Right lobe of liver (tissue), 6 donors: ENCODE data around the gene M6PR. TPM values are rescaled to one million over a fixed set of nuclear protein-coding genes. Genes with fewer than 3 reads are reported as not detected.

ENCODE experiments used
- ATAC-seq, 4 donors: fragments of 200-7000 bp; cut with Tn5 transposase; one replicate each; pipeline ENCODE4 v1.9.1; 2020; ENCODE audit warnings: mild to moderate bottlenecking in 4 of 4, moderate library complexity in 4 of 4
- DNase-seq, 3 donors: peaks; one replicate each; pipeline ENCODE4 v3.0.0-alpha.2; 2020
- H3K27ac ChIP-seq, 3 donors: fragments of 200-600 bp; one replicate each; pipeline ENCODE4 v1.8.0; 2022
- H3K27me3 ChIP-seq, 2 donors: fragments of 200-600 bp; one replicate each; pipeline ENCODE4 v1.8.0; 2022
- H3K36me3 ChIP-seq, 4 donors: fragments of 200-600 bp; sonication (generic) in 1 of 4; one replicate each; pipeline versions ENCODE4 v1.5.1 to v1.8.0; 2017 to 2022; ENCODE audit warnings: control low read depth in 1 of 4
- H3K4me1 ChIP-seq, 4 donors: fragments of 200-600 bp; sonication (generic) in 1 of 4; one replicate each; pipeline versions ENCODE4 v1.5.1 to v1.8.0; 2017 to 2022; ENCODE audit warnings: control low read depth in 1 of 4
- H3K4me3 ChIP-seq, 3 donors: fragments of 200-600 bp; one replicate each; pipeline ENCODE4 v1.8.0; 2022
- H3K9me3 ChIP-seq, 4 donors: fragments of 200-600 bp; sonication (generic) in 1 of 4; one replicate each; pipeline versions ENCODE4 v1.5.1 to v1.8.0; 2017 to 2022; ENCODE audit warnings: control low read depth in 1 of 4
- POLR2A ChIP-seq: fragments of 450-650 bp; IDR thresholded peaks from one replicate; pipeline ENCODE4 v1.6.1; 2017; ENCODE audit warnings: antibody characterized with exemption, mild to moderate bottlenecking
- WGBS: methylation state at CpG from one replicate; pipeline ENCODE4 v1.1.6; 2018; ENCODE audit warnings: low coverage, low lambda C conversion rate; ENCODE audit not compliant: insufficient coverage; ENCODE audit errors: missing lambda C conversion rate; 5-methylcytosine and 5-hydroxymethylcytosine counted together
- intact Hi-C, 2 donors: fragments of 100-400 bp; cut with DNase I; formaldehyde crosslinking; loops; one replicate each; pipeline versions ENCODE4 v1.11.2 to v1.14.1; 2022
- long read RNA-seq: library from polyadenylated mRNA; unstranded; transcript quantifications from one replicate; pipeline ENCODE4 v2.0.0, GENCODE V29; 2019
- total RNA-seq, 6 experiments: library from RNA; depleted of rRNA in 2 of 6; stranded (reverse); fragments of >200 nt in 2 of 6; fragmentation: NEBNext Ultra II Directional in 3 of 6; extraction: Animal tissue kit (Norgen Biotek cat#: 25700) in 3 of 6; gene quantifications; one replicate each; pipeline versions ENCODE4 v1.1.0 to v1.2.4, GENCODE V29; 2016 to 2023
- TF ChIP-seq, protein P1 (sequence below), 4 donors: fragments of 200-600 bp in 3 of 4; fragments of 450-650 bp in 1 of 4; IDR thresholded peaks; one replicate each; pipeline versions ENCODE4 v1.5.1 to v1.8.0; 2016 to 2022; ENCODE audit warnings: antibody characterized with exemption in 4 of 4, mild to moderate bottlenecking in 2 of 4
- donor health status: DM: no; HTN: yes; CAD: no.
- donor health status: DM: no; HTN: no; CAD: no.
- donor health status: DM: no; HTN: no; CAD: no.
- donor health status: DM: no; HTN: yes; CAD: no.
- donor health status: DM: no; HTN: yes; CAD: no.

M6PR gene
- total RNA-seq: 10 to 100 TPM; 45.5 to 82.2 (median 69.1) TPM
- long read RNA-seq, transcript M6PR-201 (7 exons, 2,756 nt): major isoform, 14 of 17 reads
- long read RNA-seq, partial matches to known transcripts: 2 of 17 reads
- long read RNA-seq, other reads (novel, unspliced or antisense): 1 of 17 reads

DNA sequence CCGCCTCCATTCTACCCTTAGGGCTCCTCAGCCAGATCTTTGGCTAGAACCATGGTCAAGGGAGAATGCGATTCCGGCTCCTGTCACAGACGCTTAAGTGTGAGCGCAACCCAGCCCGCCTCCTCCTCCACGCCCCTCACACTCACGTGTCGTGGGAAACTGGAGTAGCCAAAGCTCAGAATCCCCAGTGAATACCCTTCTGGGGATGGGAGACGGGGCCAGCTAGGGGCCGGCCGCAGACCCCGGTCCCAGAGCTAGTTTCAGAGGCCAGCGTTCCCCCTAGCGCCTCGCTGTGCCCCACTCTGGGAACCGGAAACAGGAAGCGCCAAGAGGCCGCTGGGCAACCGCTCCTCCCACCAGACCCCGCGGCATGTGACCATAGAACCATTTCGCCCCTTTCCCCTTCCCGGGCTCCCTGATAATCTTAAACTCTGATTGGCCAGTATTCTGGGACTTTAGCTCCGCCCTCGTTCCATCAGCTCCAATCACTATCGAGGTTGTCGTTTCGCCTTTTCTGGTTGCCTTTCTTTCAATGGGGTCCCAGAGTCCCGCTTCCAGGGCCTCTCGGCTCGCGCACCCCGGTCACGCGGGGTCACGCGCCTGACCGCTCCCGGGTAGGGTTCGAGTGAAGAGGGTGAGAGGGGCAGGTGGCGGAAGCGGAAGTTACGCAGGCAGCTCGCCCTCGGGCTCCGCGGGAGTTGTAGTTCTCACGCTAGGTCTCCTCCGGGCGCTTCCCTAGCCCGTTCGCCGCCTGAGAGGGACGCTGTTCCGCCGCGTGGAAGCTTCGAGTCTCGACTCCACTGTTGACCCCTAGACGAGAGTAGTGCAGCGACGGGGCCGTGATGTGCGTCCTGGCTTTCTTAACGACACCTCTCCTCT, at the start of gene M6PR:
Gene M6PR (minus strand): TSS at position 304 of the 879 bp plus-strand sequence. CDS start 3,241 bp downstream, outside the sequence.
- H3K9me3 ChIP-seq: no peaks in the 10 kb centered on the region
- intact Hi-C loops: no loop called here
- under 1% methylated on average over 48 of the region's 66 CpGs for WGBS

DNA sequence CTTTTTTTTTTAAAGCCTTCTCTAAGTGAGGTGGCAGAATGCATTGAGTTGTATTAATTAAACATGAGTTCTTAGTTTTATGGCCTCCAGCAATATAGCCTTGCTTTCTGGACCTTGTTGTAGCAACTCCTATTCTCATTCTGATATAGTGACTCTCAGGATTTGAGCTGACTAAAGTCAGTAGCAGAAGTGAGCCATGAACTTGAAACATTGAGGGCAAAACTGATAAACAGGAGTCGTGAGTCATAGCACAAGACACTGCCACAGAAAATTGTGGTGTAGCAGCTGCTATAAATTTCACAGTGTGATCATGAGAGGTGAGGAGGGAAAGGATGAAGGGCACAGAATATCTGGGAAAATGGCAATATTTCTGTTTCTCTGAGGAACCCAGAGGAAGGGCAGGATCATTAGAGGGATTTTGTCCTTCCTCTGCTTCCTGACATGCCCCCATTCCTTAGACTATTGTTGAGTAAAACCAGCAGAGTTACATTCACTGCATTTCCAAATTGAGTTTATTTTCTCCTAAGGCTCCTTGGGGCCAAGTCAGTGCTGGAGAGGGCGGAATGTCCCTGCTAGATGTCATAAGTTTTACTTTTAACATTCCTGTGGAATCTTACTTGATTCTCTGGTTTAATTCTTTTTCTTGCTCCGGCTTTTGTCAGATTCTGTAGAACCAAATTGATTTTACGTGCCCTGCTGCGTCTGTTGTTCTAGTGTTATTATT, 47.4 kb upstream of the M6PR start:
- no peak overlapping the region for H3K4me3 ChIP-seq
- peak in 3 of 4 donors; percentile 56 to 75 (median 73) for ATAC-seq
- no peak overlapping the region for H3K27ac ChIP-seq
- no peaks in the 10 kb centered on the region for H3K36me3 ChIP-seq
- H3K27me3 ChIP-seq: no peaks in the 10 kb centered on the region
- no peak for DNase-seq
- H3K9me3 ChIP-seq: no peaks in the 10 kb centered on the region
- H3K4me1 ChIP-seq: no peaks in the 10 kb centered on the region
- intact Hi-C loops: no loop called here
- 80% methylated on average over 5 of the region's 5 CpGs for WGBS
- TF ChIP-seq, protein P1, sequence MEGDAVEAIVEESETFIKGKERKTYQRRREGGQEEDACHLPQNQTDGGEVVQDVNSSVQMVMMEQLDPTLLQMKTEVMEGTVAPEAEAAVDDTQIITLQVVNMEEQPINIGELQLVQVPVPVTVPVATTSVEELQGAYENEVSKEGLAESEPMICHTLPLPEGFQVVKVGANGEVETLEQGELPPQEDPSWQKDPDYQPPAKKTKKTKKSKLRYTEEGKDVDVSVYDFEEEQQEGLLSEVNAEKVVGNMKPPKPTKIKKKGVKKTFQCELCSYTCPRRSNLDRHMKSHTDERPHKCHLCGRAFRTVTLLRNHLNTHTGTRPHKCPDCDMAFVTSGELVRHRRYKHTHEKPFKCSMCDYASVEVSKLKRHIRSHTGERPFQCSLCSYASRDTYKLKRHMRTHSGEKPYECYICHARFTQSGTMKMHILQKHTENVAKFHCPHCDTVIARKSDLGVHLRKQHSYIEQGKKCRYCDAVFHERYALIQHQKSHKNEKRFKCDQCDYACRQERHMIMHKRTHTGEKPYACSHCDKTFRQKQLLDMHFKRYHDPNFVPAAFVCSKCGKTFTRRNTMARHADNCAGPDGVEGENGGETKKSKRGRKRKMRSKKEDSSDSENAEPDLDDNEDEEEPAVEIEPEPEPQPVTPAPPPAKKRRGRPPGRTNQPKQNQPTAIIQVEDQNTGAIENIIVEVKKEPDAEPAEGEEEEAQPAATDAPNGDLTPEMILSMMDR (IDR thresholded peaks at IDR 0.05): no peak
- no peak for TF ChIP-seq POLR2A

More for the DNA sequence above, at the start of gene M6PR:
- H3K27me3 ChIP-seq: no peaks in the 10 kb centered on the region
- peaks cover 0 to 27% (median 9%) of the 10 kb centered on the region in 4 donors for H3K4me1 ChIP-seq
- DNase-seq: peak; percentile 94 to 96 (median 95)
- H3K27ac ChIP-seq: peak within 1 kb of the TSS; percentile 83 to 97 (median 94)
- peak; percentile 92 to 95 (median 94) for ATAC-seq
- TF ChIP-seq, protein P1 (IDR thresholded peaks at IDR 0.05): peak; percentile 30 to 48 (median 42)
- TF ChIP-seq POLR2A: peak; percentile 86
- H3K4me3 ChIP-seq: peak within 1 kb of the TSS; percentile 64 to 90 (median 78)
- peaks cover 0 to 14% (median 6%) of the 10 kb centered on the region in 4 donors for H3K36me3 ChIP-seq

DNA sequence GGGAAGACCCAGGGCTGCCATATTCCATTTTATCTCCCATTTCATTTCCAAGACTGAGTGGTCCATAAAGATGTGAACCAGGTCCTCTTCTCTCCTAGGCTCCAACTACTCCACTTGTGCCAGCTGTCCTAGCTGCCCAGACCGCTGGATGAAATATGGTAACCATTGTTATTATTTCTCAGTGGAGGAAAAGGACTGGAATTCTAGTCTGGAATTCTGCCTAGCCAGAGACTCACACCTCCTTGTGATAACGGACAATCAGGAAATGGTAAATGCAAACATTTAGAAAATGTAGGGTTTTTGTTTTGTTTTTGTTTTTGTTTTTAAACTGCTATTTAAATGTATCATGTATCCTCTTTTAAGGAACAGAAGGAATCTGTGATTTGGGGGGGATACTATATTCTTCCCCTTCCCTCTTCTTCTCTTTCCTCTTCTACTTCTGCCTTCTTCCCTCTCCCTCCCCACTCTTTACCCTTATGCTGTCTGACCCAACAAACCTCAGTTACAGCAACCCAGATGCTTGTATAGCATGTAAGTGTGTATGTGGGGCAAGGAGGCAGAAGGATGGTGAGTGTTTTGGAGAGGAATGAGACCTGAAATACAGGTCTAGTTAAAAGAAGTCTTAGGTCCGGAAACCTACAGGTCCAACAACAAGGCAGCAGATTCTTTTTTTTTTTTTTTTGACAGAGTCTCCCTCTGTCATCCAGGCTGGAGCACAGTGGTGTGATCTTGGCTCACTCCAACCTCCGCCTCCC, 45.8 kb upstream of the M6PR start:
- Histone ChIP-seq H3K4me1 (no peaks in the 10 kb centered on the region), H3K9me3 (no peaks in the 10 kb centered on the region), H3K36me3 (no peaks in the 10 kb centered on the region), H3K27me3 (no peaks in the 10 kb centered on the region), H3K4me3 (no peak overlapping the region), H3K27ac (no peak overlapping the region)
- DNase-seq: no peak
- 73% methylated on average over 3 of the region's 4 CpGs for WGBS
- intact Hi-C loops: no loop called here
- ATAC-seq: no peak
- no peak for TF ChIP-seq POLR2A
- TF ChIP-seq, protein P1 (IDR thresholded peaks at IDR 0.05): no peak

DNA sequence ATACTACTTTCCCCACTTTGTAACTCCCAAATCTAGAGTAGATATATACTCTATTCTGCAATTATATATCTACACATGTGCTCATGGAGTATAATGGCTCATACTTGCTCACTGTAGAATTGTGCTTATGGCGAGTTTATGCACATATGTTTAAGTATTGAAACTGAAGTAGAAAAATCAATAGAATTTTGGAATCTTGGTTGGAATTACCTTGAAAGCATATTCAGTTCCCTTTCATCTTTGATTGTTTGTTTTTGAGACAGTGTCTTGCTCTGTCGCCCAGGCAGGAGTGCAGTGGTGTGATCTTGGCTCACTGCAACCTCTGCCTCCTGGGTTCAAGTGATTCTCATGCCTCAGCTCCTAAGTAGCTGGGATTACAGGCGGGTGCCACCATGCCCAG, 44.4 kb upstream of the M6PR start:
- intact Hi-C loops: no loop called here
- no peak for TF ChIP-seq POLR2A
- TF ChIP-seq, protein P1 (IDR thresholded peaks at IDR 0.05): no peak
- Histone ChIP-seq H3K4me3 (no peak overlapping the region), H3K9me3 (no peaks in the 10 kb centered on the region), H3K4me1 (no peaks in the 10 kb centered on the region), H3K27me3 (no peaks in the 10 kb centered on the region), H3K36me3 (no peaks in the 10 kb centered on the region), H3K27ac (no peak overlapping the region)
- 88% methylated on average over 3 of the region's 3 CpGs for WGBS
- no peak for DNase-seq
- ATAC-seq: no peak
